ENCODE measurements around the gene CTSE. TPM values are rescaled to one million over a fixed set of nuclear protein-coding genes. Genes with fewer than 3 reads are reported as not detected.

Gene CTSE
- total and polyA plus RNA-seq, 2 experiments from 2014 or later, result not detected

DNA sequence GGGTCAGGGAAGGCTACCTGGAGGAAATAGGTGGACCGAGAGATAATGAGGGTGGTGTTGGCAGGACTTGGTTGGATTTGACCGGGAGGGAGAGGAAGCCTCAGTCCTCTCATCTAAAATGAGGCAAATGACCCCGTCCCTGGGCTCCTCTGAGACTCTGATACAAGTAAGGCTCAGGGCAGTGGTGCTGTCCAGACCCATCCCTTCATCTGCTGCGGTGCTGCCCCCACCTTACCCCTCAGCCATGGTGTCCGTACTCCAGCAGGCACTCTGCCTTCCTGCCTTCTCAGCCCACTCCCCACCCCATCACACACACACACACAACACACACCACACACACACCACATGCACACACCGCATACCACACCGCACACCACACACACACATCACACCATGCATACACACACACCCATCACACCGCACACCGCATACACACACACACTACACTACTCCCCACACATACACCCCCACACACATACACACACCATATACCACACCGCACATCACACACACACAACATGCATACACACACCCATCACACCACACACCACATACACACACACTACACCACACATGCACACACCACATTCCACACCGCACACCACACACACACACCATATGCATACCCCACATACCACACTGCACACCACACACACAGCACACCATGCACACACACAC, 51.1 kb downstream of the CTSE start (continued):
- TF ChIP-seq, protein P1, sequence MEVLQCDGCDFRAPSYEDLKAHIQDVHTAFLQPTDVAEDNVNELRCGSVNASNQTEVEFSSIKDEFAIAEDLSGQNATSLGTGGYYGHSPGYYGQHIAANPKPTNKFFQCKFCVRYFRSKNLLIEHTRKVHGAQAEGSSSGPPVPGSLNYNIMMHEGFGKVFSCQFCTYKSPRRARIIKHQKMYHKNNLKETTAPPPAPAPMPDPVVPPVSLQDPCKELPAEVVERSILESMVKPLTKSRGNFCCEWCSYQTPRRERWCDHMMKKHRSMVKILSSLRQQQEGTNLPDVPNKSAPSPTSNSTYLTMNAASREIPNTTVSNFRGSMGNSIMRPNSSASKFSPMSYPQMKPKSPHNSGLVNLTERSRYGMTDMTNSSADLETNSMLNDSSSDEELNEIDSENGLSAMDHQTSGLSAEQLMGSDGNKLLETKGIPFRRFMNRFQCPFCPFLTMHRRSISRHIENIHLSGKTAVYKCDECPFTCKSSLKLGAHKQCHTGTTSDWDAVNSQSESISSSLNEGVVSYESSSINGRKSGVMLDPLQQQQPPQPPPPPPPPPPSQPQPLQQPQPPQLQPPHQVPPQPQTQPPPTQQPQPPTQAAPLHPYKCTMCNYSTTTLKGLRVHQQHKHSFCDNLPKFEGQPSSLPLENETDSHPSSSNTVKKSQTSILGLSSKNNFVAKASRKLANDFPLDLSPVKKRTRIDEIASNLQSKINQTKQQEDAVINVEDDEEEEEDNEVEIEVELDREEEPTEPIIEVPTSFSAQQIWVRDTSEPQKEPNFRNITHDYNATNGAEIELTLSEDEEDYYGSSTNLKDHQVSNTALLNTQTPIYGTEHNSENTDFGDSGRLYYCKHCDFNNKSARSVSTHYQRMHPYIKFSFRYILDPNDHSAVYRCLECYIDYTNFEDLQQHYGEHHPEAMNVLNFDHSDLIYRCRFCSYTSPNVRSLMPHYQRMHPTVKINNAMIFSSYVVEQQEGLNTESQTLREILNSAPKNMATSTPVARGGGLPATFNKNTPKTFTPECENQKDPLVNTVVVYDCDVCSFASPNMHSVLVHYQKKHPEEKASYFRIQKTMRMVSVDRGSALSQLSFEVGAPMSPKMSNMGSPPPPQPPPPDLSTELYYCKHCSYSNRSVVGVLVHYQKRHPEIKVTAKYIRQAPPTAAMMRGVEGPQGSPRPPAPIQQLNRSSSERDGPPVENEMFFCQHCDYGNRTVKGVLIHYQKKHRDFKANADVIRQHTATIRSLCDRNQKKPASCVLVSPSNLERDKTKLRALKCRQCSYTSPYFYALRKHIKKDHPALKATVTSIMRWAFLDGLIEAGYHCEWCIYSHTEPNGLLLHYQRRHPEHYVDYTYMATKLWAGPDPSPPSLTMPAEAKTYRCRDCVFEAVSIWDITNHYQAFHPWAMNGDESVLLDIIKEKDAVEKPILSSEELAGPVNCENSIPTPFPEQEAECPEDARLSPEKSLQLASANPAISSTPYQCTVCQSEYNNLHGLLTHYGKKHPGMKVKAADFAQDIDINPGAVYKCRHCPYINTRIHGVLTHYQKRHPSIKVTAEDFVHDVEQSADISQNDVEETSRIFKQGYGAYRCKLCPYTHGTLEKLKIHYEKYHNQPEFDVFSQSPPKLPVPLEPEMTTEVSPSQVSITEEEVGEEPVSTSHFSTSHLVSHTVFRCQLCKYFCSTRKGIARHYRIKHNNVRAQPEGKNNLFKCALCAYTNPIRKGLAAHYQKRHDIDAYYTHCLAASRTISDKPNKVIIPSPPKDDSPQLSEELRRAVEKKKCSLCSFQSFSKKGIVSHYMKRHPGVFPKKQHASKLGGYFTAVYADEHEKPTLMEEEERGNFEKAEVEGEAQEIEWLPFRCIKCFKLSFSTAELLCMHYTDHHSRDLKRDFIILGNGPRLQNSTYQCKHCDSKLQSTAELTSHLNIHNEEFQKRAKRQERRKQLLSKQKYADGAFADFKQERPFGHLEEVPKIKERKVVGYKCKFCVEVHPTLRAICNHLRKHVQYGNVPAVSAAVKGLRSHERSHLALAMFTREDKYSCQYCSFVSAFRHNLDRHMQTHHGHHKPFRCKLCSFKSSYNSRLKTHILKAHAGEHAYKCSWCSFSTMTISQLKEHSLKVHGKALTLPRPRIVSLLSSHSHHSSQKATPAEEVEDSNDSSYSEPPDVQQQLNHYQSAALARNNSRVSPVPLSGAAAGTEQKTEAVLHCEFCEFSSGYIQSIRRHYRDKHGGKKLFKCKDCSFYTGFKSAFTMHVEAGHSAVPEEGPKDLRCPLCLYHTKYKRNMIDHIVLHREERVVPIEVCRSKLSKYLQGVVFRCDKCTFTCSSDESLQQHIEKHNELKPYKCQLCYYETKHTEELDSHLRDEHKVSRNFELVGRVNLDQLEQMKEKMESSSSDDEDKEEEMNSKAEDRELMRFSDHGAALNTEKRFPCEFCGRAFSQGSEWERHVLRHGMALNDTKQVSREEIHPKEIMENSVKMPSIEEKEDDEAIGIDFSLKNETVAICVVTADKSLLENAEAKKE (CRISPR knock-in tag; IDR thresholded peaks at IDR 0.05), result no peak
- TF ChIP-seq STAT1 (IDR thresholded peaks at IDR 0.05; ENCODE audit: unreplicated experiment), result no peak
- no peak for TF ChIP-seq ZNF114 (CRISPR knock-in tag; IDR thresholded peaks at IDR 0.05)
- no peak for TF ChIP-seq POLR2AphosphoS5 (IDR thresholded peaks at IDR 0.05; ENCODE audit: low read depth)
- TF ChIP-seq NANOG (IDR thresholded peaks at IDR 0.05; ENCODE audit: borderline replicate concordance), result no peak
- TF ChIP-seq, protein P2, sequence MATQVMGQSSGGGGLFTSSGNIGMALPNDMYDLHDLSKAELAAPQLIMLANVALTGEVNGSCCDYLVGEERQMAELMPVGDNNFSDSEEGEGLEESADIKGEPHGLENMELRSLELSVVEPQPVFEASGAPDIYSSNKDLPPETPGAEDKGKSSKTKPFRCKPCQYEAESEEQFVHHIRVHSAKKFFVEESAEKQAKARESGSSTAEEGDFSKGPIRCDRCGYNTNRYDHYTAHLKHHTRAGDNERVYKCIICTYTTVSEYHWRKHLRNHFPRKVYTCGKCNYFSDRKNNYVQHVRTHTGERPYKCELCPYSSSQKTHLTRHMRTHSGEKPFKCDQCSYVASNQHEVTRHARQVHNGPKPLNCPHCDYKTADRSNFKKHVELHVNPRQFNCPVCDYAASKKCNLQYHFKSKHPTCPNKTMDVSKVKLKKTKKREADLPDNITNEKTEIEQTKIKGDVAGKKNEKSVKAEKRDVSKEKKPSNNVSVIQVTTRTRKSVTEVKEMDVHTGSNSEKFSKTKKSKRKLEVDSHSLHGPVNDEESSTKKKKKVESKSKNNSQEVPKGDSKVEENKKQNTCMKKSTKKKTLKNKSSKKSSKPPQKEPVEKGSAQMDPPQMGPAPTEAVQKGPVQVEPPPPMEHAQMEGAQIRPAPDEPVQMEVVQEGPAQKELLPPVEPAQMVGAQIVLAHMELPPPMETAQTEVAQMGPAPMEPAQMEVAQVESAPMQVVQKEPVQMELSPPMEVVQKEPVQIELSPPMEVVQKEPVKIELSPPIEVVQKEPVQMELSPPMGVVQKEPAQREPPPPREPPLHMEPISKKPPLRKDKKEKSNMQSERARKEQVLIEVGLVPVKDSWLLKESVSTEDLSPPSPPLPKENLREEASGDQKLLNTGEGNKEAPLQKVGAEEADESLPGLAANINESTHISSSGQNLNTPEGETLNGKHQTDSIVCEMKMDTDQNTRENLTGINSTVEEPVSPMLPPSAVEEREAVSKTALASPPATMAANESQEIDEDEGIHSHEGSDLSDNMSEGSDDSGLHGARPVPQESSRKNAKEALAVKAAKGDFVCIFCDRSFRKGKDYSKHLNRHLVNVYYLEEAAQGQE (IDR thresholded peaks at IDR 0.05; ENCODE audit: unreplicated experiment), result no peak
- no peak for TF ChIP-seq ZNF331 (CRISPR knock-in tag; IDR thresholded peaks at IDR 0.05; ENCODE audit: low read depth)
- TF ChIP-seq, protein P3, sequence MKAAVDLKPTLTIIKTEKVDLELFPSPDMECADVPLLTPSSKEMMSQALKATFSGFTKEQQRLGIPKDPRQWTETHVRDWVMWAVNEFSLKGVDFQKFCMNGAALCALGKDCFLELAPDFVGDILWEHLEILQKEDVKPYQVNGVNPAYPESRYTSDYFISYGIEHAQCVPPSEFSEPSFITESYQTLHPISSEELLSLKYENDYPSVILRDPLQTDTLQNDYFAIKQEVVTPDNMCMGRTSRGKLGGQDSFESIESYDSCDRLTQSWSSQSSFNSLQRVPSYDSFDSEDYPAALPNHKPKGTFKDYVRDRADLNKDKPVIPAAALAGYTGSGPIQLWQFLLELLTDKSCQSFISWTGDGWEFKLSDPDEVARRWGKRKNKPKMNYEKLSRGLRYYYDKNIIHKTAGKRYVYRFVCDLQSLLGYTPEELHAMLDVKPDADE (IDR thresholded peaks at IDR 0.05), result no peak
- TF ChIP-seq EZH2 (IDR thresholded peaks at IDR 0.05; ENCODE audit: low read depth, unreplicated experiment), result no peak
- no peak for TF ChIP-seq JUNB (IDR thresholded peaks at IDR 0.05; ENCODE audit: unreplicated experiment)
- no peak for TF ChIP-seq EZH2phosphoT487 (IDR thresholded peaks at IDR 0.05; ENCODE audit: unreplicated experiment)
- TF ChIP-seq CREB1 (CRISPR knock-in tag; IDR thresholded peaks at IDR 0.05; ENCODE audit: low read depth), result no peak
